DOHH2 (cell line): ENCODE data around the gene RAB8A.

Experiments used
- H3F3A ChIP-seq: fragments of 200-600 bp; sonication (generic), shearing (Covaris generic); 2 replicates; pipeline ENCODE4 v1.6.0; 2016; ENCODE audit warnings: antibody characterized with exemption, mild to moderate bottlenecking; ENCODE audit not compliant: control insufficient read depth, insufficient read depth
- H3K27ac ChIP-seq: fragments of 200-600 bp; sonication (generic); 2 replicates; pipeline ENCODE4 v1.5.1; 2014; ENCODE audit warnings: low read depth, mild to moderate bottlenecking, low read length, moderate library complexity
- H3K27me3 ChIP-seq: fragments of 200-600 bp; sonication (generic); 2 replicates; pipeline ENCODE4 v1.6.1; 2014; ENCODE audit warnings: mild to moderate bottlenecking, low read length, mixed read lengths; ENCODE audit not compliant: control insufficient read depth
- H3K36me3 ChIP-seq: fragments of 200-600 bp; sonication (generic); 2 replicates; pipeline ENCODE4 v1.6.1; 2014; ENCODE audit warnings: mild to moderate bottlenecking, low read length, moderate library complexity, mixed read lengths; ENCODE audit not compliant: control insufficient read depth
- H3K4me1 ChIP-seq: fragments of 200-600 bp; sonication (generic); 2 replicates; pipeline ENCODE4 v1.6.1; 2014; ENCODE audit warnings: mild to moderate bottlenecking, low read length, mixed read lengths; ENCODE audit not compliant: control insufficient read depth
- H3K4me2 ChIP-seq: fragments of 200-600 bp; sonication (generic); 2 replicates; pipeline ENCODE4 v1.6.0; 2014; ENCODE audit warnings: mild to moderate bottlenecking, low read length, moderate library complexity
- H3K4me3 ChIP-seq: fragments of 200-600 bp; sonication (generic); 2 replicates; pipeline ENCODE4 v1.5.1; 2014; ENCODE audit warnings: mild to moderate bottlenecking, low read length, mixed read lengths
- H3K79me2 ChIP-seq: fragments of 200-600 bp; sonication (generic); 2 replicates; pipeline ENCODE4 v1.6.1; 2014; ENCODE audit warnings: mild to moderate bottlenecking, low read length, mixed read lengths; ENCODE audit not compliant: control insufficient read depth
- H3K9me2 ChIP-seq: fragments of 200-600 bp; sonication (generic); replicated peaks from 2 replicates; pipeline ENCODE4 v1.6.1; 2014; ENCODE audit warnings: mild to moderate bottlenecking, low read length, mixed read lengths; ENCODE audit not compliant: control insufficient read depth
- H3K9me3 ChIP-seq: fragments of 200-600 bp; sonication (generic); 2 replicates; pipeline ENCODE4 v1.6.1; 2014; ENCODE audit warnings: antibody characterized with exemption, low read length, mixed read lengths; ENCODE audit not compliant: control insufficient read depth, insufficient read depth
- H4K20me1 ChIP-seq: fragments of 200-600 bp; sonication (generic); 2 replicates; pipeline ENCODE4 v1.6.0; 2014; ENCODE audit warnings: low read depth, mild to moderate bottlenecking, antibody characterized with exemption, low read length, moderate library complexity; ENCODE audit not compliant: control insufficient read depth, insufficient read depth
- CTCF ChIP-seq: fragments of 200-600 bp; sonication (generic); IDR thresholded peaks from one replicate; pipeline ENCODE4 v1.5.1; 2014; ENCODE audit warnings: antibody characterized with exemption, mild to moderate bottlenecking, low read depth, low read length; ENCODE audit not compliant: poor library complexity, severe bottlenecking
- EZH2phosphoT487 ChIP-seq: fragments of 200-600 bp; sonication (generic); IDR thresholded peaks from 2 replicates; pipeline ENCODE4 v1.6.1; 2017; ENCODE audit warnings: borderline replicate concordance, mild to moderate bottlenecking, antibody characterized with exemption, low read length, moderate library complexity, mixed read lengths

The RAB8A gene

GRCh38 chr19:16094360-16095070 is 17.2 kb upstream of the RAB8A start:
- H3K9me3 ChIP-seq: no peaks in the 10 kb centered on the region
- H3K27me3 ChIP-seq: no peaks in the 10 kb centered on the region
- H3K36me3 ChIP-seq: peaks cover 83% of the 10 kb centered on the region
- no peaks in the 10 kb centered on the region for H3F3A ChIP-seq
- no peaks in the 10 kb centered on the region for H3K4me1 ChIP-seq
- no peaks in the 10 kb centered on the region for H3K9me2 ChIP-seq
- H4K20me1 ChIP-seq: no peaks in the 10 kb centered on the region; the same call in 1 of the 2 replicates
- no peak overlapping the region for H3K4me3 ChIP-seq
- no peak overlapping the region for H3K27ac ChIP-seq
- TF ChIP-seq CTCF (no peak), EZH2phosphoT487 (no peak)
- no peaks in the 10 kb centered on the region for H3K79me2 ChIP-seq
- H3K4me2 ChIP-seq: no peak overlapping the region

GRCh38 chr19:16095071-16095571 is 16.6 kb upstream of the RAB8A start:
- H4K20me1 ChIP-seq: no peaks in the 10 kb centered on the region; the same call in 1 of the 2 replicates
- H3K4me3 ChIP-seq: no peak overlapping the region
- no peaks in the 10 kb centered on the region for H3K4me1 ChIP-seq
- no peaks in the 10 kb centered on the region for H3K9me3 ChIP-seq
- no peaks in the 10 kb centered on the region for H3F3A ChIP-seq
- H3K27ac ChIP-seq: no peak overlapping the region
- no peaks in the 10 kb centered on the region for H3K79me2 ChIP-seq
- H3K27me3 ChIP-seq: no peaks in the 10 kb centered on the region
- H3K9me2 ChIP-seq: no peaks in the 10 kb centered on the region
- no peak overlapping the region for H3K4me2 ChIP-seq
- TF ChIP-seq EZH2phosphoT487 (no peak), CTCF (no peak)
- H3K36me3 ChIP-seq: peaks cover 83% of the 10 kb centered on the region

GRCh38 chr19:16096280-16096855 is 15.3 kb upstream of the RAB8A start:
- H3K9me3 ChIP-seq: no peaks in the 10 kb centered on the region
- no peaks in the 10 kb centered on the region for H3K79me2 ChIP-seq
- H3K4me1 ChIP-seq: no peaks in the 10 kb centered on the region
- H3K36me3 ChIP-seq: peaks cover 80% of the 10 kb centered on the region
- no peaks in the 10 kb centered on the region; the same call in 1 of the 2 replicates for H4K20me1 ChIP-seq
- H3F3A ChIP-seq: no peaks in the 10 kb centered on the region
- TF ChIP-seq EZH2phosphoT487: no peak
- no peaks in the 10 kb centered on the region for H3K9me2 ChIP-seq
- H3K4me3 ChIP-seq: no peak overlapping the region
- H3K4me2 ChIP-seq: no peak overlapping the region
- no peaks in the 10 kb centered on the region for H3K27me3 ChIP-seq
- H3K27ac ChIP-seq: no peak overlapping the region

- Histone ChIP-seq H3K4me3 (no peak overlapping the region), H3K9me3 (no peaks in the 10 kb centered on the region), H3F3A (0 out of 2 replicates have a peak, but pooled peaks cover 6% of the 10 kb centered on the region), H3K4me1 (peaks cover 3% of the 10 kb centered on the region), H3K27ac (no peak overlapping the region), H3K79me2 (no peaks in the 10 kb centered on the region), H4K20me1 (no peaks in the 10 kb centered on the region), H3K4me2 (no peak overlapping the region), H3K27me3 (no peaks in the 10 kb centered on the region), H3K36me3 (peaks cover 79% of the 10 kb centered on the region), H3K9me2 (no peaks in the 10 kb centered on the region)
- no peak for TF ChIP-seq CTCF
- no peak for TF ChIP-seq EZH2phosphoT487
Observed at GRCh38 chr19:16098416-16098768, 13.3 kb upstream of the RAB8A start.
